HS-27A (cell line): ENCODE measurements around the gene PTGES3.
"Not testable (repeated sequence)": the region's sequence is repeated elsewhere in the genome, so short reads cannot be mapped to it uniquely, and the experiment has no call there.

Experiments
- DNase-seq: peaks from one replicate; pipeline ENCODE4 v3.0.0-alpha.2; 2012; ENCODE audit warnings: low read depth, missing footprints

The PTGES3 gene

GRCh38 chr12:56688129-56688845, at the start of gene PTGES3:
Gene PTGES3, minus strand, starts transcription at chr12:56688284. Its CDS starts 285 bp downstream, at chr12:56687999.
- peak; percentile 93 for DNase-seq

GRCh38 chr12:56728139-56728861, 40.2 kb upstream of the PTGES3 start:
- DNase-seq: no peak

- DNase-seq: not testable (repeated sequence)
Observed at GRCh38 chr12:56726196-56726675, 38.2 kb upstream of the PTGES3 start.

GRCh38 chr12:56725723-56726102, 37.6 kb upstream of the PTGES3 start:
- DNase-seq: no peak

GRCh38 chr12:56724972-56725722, 37.1 kb upstream of the PTGES3 start, which contains the start of gene NACA:
Gene NACA, minus strand, starts transcription at chr12:56725299. Its CDS starts 778 bp downstream, at chr12:56724521.
- peak; percentile 92 for DNase-seq

- DNase-seq: no peak
Observed at GRCh38 chr12:56724701-56724971, 36.6 kb upstream of the PTGES3 start.

GRCh38 chr12:56723889-56724700, 36.0 kb upstream of the PTGES3 start:
- no peak for DNase-seq

GRCh38 chr12:56723352-56723751, 35.3 kb upstream of the PTGES3 start:
- DNase-seq: no peak

- no peak for DNase-seq
Observed at GRCh38 chr12:56722832-56723231, 34.7 kb upstream of the PTGES3 start.

- no peak for DNase-seq
Observed at GRCh38 chr12:56721721-56722120, 33.6 kb upstream of the PTGES3 start.

- DNase-seq: no peak
Observed at GRCh38 chr12:56721216-56721615, 33.1 kb upstream of the PTGES3 start.

GRCh38 chr12:56720731-56721151, 32.7 kb upstream of the PTGES3 start:
- DNase-seq: no peak

- DNase-seq: no peak
Observed at GRCh38 chr12:56719056-56719455, 31.0 kb upstream of the PTGES3 start.

GRCh38 chr12:56718636-56719035, 30.6 kb upstream of the PTGES3 start:
- no peak for DNase-seq

GRCh38 chr12:56718149-56718548, 30.1 kb upstream of the PTGES3 start:
- DNase-seq: no peak

- no peak for DNase-seq
Observed at GRCh38 chr12:56716933-56717880, 29.1 kb upstream of the PTGES3 start.

- no peak for DNase-seq
Observed at GRCh38 chr12:56716458-56716857, 28.4 kb upstream of the PTGES3 start.

GRCh38 chr12:56715798-56716197, 27.7 kb upstream of the PTGES3 start:
- DNase-seq: no peak

- DNase-seq: no peak
Observed at GRCh38 chr12:56714431-56714929, 26.4 kb upstream of the PTGES3 start.

- no peak for DNase-seq
Observed at GRCh38 chr12:56713345-56713744, 25.3 kb upstream of the PTGES3 start.
